ENCODE data around the gene CIAO2B.

The CIAO2B gene

DNA sequence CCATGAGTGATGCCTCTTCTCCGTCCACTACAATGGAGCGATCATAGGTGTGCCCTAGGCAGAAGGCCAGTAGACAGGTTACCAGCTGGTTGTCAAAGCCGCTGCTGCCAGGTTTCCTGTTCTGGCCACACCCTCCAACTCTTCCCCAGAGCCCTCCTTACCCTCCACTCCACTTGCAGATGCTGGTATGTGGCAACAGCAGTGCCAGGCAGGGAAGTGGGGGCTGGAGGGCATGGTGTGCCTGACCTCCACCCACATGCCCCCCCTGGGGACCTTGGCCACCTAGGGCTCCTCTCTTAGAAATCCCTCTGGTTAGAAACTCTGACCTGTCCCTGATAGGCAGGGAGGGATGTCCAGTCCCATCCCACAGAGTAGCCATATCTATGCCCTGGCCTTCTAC lies 10.3 kb downstream of the CIAO2B start:
- H3K4me3 ChIP-seq (replicated peaks; ENCODE audit: low read depth, low read length): no peak overlapping the region
- no peak for DNase-seq (ENCODE audit: low read depth)

DNA sequence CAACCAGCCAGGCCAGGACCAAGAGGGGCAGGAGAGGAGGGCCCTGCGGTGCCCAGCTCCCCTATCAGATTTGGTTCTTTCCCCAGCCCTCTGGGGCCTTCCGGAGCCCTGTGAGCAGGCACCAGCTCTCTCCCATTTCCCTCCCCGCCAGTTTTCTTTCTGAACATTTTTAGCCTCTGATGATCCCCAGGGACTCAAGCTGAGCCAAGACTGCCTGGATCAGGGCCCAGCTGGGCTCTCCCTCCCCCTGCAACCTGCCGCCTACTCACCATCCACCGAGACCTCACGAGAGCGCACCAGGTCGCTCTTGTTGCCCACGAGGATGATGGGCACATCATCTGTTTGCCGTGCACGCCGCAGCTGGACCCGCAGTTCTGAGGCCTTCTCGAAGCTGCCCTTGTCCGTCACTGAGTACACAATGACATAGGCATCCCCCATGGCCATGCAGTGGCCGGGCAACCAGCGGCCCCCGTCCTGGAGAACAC lies 10.9 kb downstream of the CIAO2B start:
- no peak overlapping the region for H3K4me3 ChIP-seq (replicated peaks; ENCODE audit: low read depth, low read length)
- TF ChIP-seq, protein P1, sequence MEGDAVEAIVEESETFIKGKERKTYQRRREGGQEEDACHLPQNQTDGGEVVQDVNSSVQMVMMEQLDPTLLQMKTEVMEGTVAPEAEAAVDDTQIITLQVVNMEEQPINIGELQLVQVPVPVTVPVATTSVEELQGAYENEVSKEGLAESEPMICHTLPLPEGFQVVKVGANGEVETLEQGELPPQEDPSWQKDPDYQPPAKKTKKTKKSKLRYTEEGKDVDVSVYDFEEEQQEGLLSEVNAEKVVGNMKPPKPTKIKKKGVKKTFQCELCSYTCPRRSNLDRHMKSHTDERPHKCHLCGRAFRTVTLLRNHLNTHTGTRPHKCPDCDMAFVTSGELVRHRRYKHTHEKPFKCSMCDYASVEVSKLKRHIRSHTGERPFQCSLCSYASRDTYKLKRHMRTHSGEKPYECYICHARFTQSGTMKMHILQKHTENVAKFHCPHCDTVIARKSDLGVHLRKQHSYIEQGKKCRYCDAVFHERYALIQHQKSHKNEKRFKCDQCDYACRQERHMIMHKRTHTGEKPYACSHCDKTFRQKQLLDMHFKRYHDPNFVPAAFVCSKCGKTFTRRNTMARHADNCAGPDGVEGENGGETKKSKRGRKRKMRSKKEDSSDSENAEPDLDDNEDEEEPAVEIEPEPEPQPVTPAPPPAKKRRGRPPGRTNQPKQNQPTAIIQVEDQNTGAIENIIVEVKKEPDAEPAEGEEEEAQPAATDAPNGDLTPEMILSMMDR (IDR thresholded peaks at IDR 0.05; ENCODE audit: low read length, missing control alignments): no peak
- DNase-seq (ENCODE audit: low read depth): peak; percentile 69

More for the DNA sequence above, 10.3 kb downstream of the CIAO2B start:
- TF ChIP-seq, protein P1 (IDR thresholded peaks at IDR 0.05; ENCODE audit: low read length, missing control alignments): no peak

DNA sequence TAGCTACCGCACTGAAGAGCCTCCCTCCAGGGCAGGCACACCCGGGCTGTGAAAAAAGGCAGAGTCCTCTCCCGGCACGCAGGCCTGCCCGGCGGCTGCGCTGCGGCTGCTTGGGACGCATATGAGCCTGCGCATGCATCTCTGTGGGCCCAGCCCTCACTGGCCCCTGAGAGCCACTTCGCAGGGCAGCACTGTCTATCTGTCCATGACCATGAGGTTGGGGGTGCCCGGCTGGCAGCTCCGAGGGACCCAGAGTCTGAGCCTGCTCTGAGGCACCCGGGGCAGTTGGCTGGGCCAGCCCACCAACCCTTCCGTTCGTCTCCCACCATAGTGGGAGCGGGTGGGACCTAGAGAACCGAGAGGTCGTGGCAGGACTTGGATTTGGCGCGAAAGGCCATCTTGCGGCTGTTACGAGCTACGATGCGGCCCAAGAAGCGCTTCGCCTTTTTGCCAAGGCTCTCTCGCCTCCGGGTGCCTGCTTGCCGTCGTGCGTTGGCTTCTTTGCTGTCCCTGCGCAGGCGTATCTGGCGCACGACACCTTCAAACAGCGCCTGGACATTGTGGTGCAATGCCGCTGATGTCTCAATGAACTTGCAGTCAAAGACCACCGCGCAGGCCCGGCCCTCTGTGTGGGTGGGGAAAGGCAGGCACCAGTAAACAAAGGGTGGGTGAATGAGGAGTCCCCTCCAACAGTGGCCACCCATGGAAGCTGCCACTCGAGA lies 12.3 kb downstream of the CIAO2B start:
- TF ChIP-seq, protein P1 (IDR thresholded peaks at IDR 0.05; ENCODE audit: low read length, missing control alignments): no peak
- H3K4me3 ChIP-seq (replicated peaks; ENCODE audit: low read depth, low read length): no peak overlapping the region
- no peak for DNase-seq (ENCODE audit: low read depth)

DNA sequence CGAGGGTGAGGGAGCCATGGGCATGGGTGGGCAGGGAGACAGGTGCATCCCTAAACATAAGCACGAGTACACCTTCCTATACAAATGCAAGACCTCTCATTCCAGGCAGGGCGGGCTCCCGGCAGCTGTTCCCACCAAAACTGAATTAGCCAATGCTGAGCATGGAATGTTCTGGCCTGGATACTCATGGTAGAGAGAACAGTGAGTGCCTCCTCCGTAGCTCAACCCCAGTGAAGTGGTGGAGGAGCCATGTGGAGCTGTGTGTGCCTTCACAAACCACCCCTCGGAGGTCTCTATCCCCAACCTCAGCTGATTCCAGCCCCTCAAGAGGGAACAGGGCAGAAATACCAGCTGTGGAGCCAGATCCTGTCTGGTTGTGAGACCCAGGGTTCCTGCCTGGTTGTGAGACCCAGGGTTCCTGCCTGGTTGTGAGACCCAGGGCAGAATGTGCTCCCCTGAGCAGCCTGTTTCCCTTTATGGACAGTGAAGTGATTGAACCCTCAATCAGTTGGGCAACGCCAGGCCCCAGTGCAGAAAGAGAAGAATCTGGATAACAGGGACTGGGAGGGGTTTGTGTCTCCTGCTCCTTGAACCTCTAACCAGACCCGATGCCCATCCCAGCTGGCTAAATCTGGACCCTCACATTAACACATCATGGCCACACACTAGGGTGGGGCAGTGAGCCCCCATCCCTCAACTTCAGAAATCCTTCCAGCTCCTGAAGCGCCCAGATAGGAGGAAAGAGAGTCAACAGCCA lies 13.1 kb downstream of the CIAO2B start:
- no peak for DNase-seq (ENCODE audit: low read depth)
- H3K4me3 ChIP-seq (replicated peaks; ENCODE audit: low read depth, low read length): no peak overlapping the region
- TF ChIP-seq, protein P1 (IDR thresholded peaks at IDR 0.05; ENCODE audit: low read length, missing control alignments): no peak

DNA sequence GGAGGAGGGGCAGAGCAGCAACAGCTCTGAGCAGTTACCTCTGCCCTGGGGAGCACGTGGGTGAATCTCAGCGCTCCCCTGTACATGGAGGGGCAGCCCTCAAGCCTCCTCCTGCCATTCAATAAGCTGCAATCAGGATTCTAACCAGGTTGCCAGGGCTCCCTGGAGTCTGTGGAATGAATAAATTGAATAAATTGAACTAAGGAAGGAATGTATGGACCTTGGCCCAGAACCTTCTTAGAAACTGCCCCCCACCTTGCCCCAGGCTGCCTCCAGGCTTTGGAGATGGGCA lies 14.0 kb downstream of the CIAO2B start:
- DNase-seq (ENCODE audit: low read depth): no peak

DNA sequence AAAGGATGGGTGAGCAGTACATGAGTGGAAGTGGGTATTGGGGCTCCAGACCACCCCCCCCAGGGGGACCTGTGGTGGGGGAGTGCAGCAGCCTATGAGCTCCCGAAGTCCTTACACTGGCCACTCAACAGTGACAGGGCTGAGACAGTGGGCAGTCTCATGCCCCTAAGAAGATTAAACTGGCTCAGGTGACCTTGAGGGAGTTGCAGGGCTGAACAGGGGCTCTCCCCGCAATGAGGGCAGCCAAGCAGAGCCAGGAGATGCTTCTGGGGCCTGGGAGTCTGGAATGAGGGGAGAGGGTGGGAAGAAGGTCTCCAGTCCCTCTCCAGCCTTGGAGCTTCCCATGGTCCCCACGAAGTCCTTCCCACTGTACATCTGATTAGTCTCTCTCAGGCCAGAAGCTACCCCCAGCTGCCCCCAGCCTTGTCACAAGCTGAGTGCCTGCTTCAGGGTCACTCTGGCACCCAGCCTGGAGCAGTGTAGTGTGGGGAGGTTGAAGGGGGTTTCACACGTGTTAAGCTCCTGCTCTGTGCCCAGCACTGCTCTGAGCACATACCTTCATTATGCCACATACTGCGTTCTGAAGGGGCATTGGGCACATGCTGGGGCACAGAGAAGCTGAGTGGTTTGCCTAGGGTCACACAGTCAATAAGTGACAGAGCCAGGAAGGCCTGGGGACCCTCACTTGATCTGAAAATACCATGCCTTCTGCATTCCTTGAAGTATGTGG lies 14.5 kb downstream of the CIAO2B start:
- DNase-seq (ENCODE audit: low read depth): no peak
- no peak overlapping the region for H3K4me3 ChIP-seq (replicated peaks; ENCODE audit: low read depth, low read length)

More for the DNA sequence above, 14.0 kb downstream of the CIAO2B start:
- TF ChIP-seq, protein P1 (IDR thresholded peaks at IDR 0.05; ENCODE audit: low read length, missing control alignments): no peak
- H3K4me3 ChIP-seq (replicated peaks; ENCODE audit: low read depth, low read length): no peak overlapping the region

More for the DNA sequence above, 14.5 kb downstream of the CIAO2B start:
- TF ChIP-seq, protein P1 (IDR thresholded peaks at IDR 0.05; ENCODE audit: low read length, missing control alignments): no peak
